SU-DHL-6 (cell line): ENCODE measurements around the gene RINT1.

Experiments
- H2AFZ ChIP-seq: fragments of 200-600 bp; sonication (generic); 2 replicates; pipeline ENCODE4 v1.6.1; 2014; ENCODE audit warnings: low read depth, mild to moderate bottlenecking, moderate library complexity, mixed read lengths, antibody characterized with exemption, low read length; ENCODE audit not compliant: severe bottlenecking
- H3F3A ChIP-seq: fragments of 200-600 bp; shearing (Covaris generic); 2 replicates; pipeline ENCODE4 v1.6.0; 2016; ENCODE audit warnings: antibody characterized with exemption, mild to moderate bottlenecking; ENCODE audit not compliant: insufficient read depth
- H3K27ac ChIP-seq: fragments of 200-600 bp; sonication (generic); 2 replicates; pipeline ENCODE4 v1.5.1; 2016; ENCODE audit warnings: low read depth, mild to moderate bottlenecking, low read length, moderate library complexity, mixed read lengths
- H3K27me3 ChIP-seq: fragments of 200-600 bp; sonication (generic), shearing (Covaris generic); 2 replicates; pipeline ENCODE4 v1.6.0; 2014; ENCODE audit warnings: mild to moderate bottlenecking, low read length
- H3K36me3 ChIP-seq: fragments of 200-600 bp; sonication (generic); 2 replicates; pipeline ENCODE4 v1.6.1; 2014; ENCODE audit warnings: mild to moderate bottlenecking, low read length, mixed read lengths
- H3K4me2 ChIP-seq: fragments of 300-600, 200-600 bp; shearing (Covaris generic), sonication (generic); 2 replicates; pipeline ENCODE4 v1.6.0; 2014; ENCODE audit warnings: low read length, low read depth, mild to moderate bottlenecking; ENCODE audit not compliant: poor library complexity, severe bottlenecking
- H3K4me3 ChIP-seq: fragments of 200-600 bp; sonication (generic); 2 replicates; pipeline ENCODE4 v1.5.1; 2014; ENCODE audit warnings: antibody characterized with exemption, low read length, mild to moderate bottlenecking, mixed read lengths; ENCODE audit not compliant: insufficient read depth, poor library complexity, severe bottlenecking
- H3K79me2 ChIP-seq: fragments of 200-600 bp; sonication (generic); 2 replicates; pipeline ENCODE4 v1.6.1; 2014; ENCODE audit warnings: mild to moderate bottlenecking, low read length, moderate library complexity; ENCODE audit not compliant: insufficient read depth
- H3K9ac ChIP-seq: fragments of 200-600 bp; sonication (generic); 2 replicates; pipeline ENCODE4 v1.7.0; 2014; ENCODE audit warnings: mild to moderate bottlenecking, low read length
- H3K9me2 ChIP-seq: fragments of 200-600 bp; sonication (generic); replicated peaks from 2 replicates; pipeline ENCODE4 v1.6.1; 2014; ENCODE audit warnings: low read length; ENCODE audit not compliant: insufficient read depth
- H3K9me3 ChIP-seq: fragments of 200-600 bp; sonication (generic); 2 replicates; pipeline ENCODE4 v1.6.1; 2014; ENCODE audit warnings: low read length, mixed read lengths; ENCODE audit not compliant: insufficient read depth
- H4K20me1 ChIP-seq: fragments of 200-600 bp; sonication (generic); 2 replicates; pipeline ENCODE4 v1.6.1; 2014; ENCODE audit warnings: low read depth, mild to moderate bottlenecking, antibody characterized with exemption, low read length, moderate library complexity, mixed read lengths
- EZH2phosphoT487 ChIP-seq: fragments of 200-600 bp; sonication (generic), shearing (Covaris generic); conservative IDR thresholded peaks from 2 replicates; pipeline ENCODE4 v1.6.1; 2018; ENCODE audit warnings: mild to moderate bottlenecking, antibody characterized with exemption, low read length, moderate library complexity, mixed read lengths
- TF ChIP-seq, protein P1 (sequence below): fragments of 200-600 bp; sonication (generic); IDR thresholded peaks from one replicate; pipeline ENCODE4 v1.5.1; 2017; ENCODE audit warnings: antibody characterized with exemption, mild to moderate bottlenecking, low read length, moderate library complexity; ENCODE audit not compliant: insufficient read depth, poor library complexity, severe bottlenecking

The RINT1 gene

DNA sequence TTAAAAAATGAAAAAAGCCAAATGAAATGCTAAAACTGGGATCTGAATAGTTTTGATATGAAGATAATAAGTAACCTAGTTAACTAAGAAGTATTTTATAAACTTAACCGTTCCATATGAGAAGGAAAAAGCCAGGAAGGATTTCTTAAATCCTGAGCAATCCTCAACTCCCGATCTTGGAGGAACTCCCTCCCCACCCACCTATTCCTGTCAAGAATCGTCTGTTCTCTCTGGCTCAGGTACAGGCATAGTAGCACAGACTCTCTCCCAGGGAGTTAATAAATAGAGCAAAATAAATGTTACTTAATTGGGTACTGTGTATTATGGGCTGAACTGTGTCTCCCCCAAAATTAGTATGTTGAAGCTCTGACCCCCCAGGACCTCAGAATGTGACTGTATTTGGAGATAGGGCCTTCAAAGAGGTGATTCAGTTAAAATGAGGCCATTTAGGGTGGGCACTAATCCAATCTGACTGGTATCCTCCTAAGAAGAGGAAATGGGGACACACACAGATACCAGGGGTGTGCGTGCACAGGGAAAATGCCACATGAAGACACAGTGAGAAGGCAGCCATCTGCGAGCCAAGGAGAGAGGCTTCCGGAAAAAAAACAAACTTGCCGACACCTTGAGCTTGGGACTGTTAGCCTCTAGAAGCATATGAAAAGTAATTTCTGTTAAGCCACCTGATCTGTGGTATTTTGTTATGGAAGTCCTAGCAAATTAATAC lies 38.6 kb upstream of the RINT1 start:
- TF ChIP-seq EZH2phosphoT487: no peak
- TF ChIP-seq, protein P1, sequence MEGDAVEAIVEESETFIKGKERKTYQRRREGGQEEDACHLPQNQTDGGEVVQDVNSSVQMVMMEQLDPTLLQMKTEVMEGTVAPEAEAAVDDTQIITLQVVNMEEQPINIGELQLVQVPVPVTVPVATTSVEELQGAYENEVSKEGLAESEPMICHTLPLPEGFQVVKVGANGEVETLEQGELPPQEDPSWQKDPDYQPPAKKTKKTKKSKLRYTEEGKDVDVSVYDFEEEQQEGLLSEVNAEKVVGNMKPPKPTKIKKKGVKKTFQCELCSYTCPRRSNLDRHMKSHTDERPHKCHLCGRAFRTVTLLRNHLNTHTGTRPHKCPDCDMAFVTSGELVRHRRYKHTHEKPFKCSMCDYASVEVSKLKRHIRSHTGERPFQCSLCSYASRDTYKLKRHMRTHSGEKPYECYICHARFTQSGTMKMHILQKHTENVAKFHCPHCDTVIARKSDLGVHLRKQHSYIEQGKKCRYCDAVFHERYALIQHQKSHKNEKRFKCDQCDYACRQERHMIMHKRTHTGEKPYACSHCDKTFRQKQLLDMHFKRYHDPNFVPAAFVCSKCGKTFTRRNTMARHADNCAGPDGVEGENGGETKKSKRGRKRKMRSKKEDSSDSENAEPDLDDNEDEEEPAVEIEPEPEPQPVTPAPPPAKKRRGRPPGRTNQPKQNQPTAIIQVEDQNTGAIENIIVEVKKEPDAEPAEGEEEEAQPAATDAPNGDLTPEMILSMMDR: no peak
- H3K4me2 ChIP-seq: no peak overlapping the region
- no peaks in the 10 kb centered on the region for H3K9me2 ChIP-seq
- no peaks in the 10 kb centered on the region for H3K79me2 ChIP-seq
- 0 out of 2 replicates have a peak, but pooled peaks cover 5% of the 10 kb centered on the region for H3F3A ChIP-seq
- no peak overlapping the region for H3K9ac ChIP-seq
- no peaks in the 10 kb centered on the region for H3K27me3 ChIP-seq
- H3K4me3 ChIP-seq: no peak overlapping the region
- H3K36me3 ChIP-seq: peaks cover 6% of the 10 kb centered on the region; the same call in 1 of the 2 replicates
- no peak overlapping the region for H3K27ac ChIP-seq
- no peaks in the 10 kb centered on the region for H4K20me1 ChIP-seq
- H2AFZ ChIP-seq: no peak overlapping the region
- no peaks in the 10 kb centered on the region for H3K9me3 ChIP-seq

DNA sequence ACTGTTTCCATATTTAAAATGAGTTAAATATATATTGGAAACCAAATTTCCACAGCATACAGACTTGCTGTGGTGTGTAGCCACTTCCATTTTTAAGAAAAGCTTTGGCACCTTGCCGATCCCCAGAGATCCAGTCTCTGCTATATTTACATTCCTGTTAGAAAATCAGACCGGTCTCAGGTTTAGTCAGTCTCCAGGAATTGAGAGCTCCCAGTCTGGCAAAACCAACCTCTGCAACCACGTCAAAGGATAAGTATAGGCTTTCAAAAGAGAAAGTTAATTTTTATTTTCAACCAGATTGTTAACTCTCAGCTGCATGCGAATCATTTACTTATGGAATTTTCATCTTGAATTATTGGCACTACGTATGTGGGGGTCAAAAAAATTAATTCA lies 38.1 kb upstream of the RINT1 start:
- Histone ChIP-seq H3K4me3 (no peak overlapping the region), H3K9me3 (no peaks in the 10 kb centered on the region), H3K36me3 (peaks cover 6% of the 10 kb centered on the region; the same call in 1 of the 2 replicates), H3K27ac (no peak overlapping the region), H3K27me3 (no peaks in the 10 kb centered on the region), H3F3A (0 out of 2 replicates have a peak, but pooled peaks cover 5% of the 10 kb centered on the region), H3K9me2 (no peaks in the 10 kb centered on the region), H3K4me2 (no peak overlapping the region), H4K20me1 (no peaks in the 10 kb centered on the region), H2AFZ (no peak overlapping the region), H3K79me2 (no peaks in the 10 kb centered on the region), H3K9ac (no peak overlapping the region)
- TF ChIP-seq, protein P1: no peak
- no peak for TF ChIP-seq EZH2phosphoT487

DNA sequence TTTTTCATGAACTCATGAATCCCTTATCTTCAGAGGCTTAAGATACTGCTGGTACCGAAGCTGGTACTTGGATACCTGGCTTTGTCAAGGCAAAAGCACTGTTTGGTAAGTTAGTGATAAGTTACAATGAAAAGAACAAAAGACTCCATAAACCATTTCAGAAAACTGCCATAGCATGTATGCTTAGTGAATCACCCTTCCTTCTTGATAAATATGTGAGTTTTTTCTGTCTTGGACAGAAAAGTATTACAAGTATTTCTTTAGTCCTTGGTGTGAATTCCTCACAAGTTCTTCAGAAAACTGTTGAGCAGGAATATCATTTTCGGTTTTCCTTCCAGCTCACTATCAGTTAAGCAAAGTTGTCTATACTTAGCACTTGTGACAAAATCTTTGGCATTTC lies 35.5 kb upstream of the RINT1 start:
- H3K9me3 ChIP-seq: no peaks in the 10 kb centered on the region
- H3K27me3 ChIP-seq: no peaks in the 10 kb centered on the region
- H3K4me2 ChIP-seq: no peak overlapping the region
- H2AFZ ChIP-seq: no peak overlapping the region
- H3K36me3 ChIP-seq: peaks cover 10% of the 10 kb centered on the region
- H4K20me1 ChIP-seq: no peaks in the 10 kb centered on the region
- H3K27ac ChIP-seq: no peak overlapping the region
- H3F3A ChIP-seq: no peaks in the 10 kb centered on the region
- no peaks in the 10 kb centered on the region for H3K9me2 ChIP-seq
- no peak for TF ChIP-seq EZH2phosphoT487
- TF ChIP-seq, protein P1: no peak
- H3K4me3 ChIP-seq: no peak overlapping the region
- H3K79me2 ChIP-seq: no peaks in the 10 kb centered on the region
- H3K9ac ChIP-seq: no peak overlapping the region
